SKM-1 treated with dmso at 0.1 percent for 144 hours (cell line): ENCODE results near the gene MTHFD2L.
"Not testable (repeated sequence)": the region's sequence is repeated elsewhere in the genome, so short reads cannot be mapped to it uniquely, and the experiment has no call there.

Source experiments
- DNase-seq: peaks from one replicate; lab custom pipeline; 2025; ENCODE audit not compliant: unreplicated experiment; lab: John Stamatoyannopoulos, UW

MTHFD2L gene

DNA sequence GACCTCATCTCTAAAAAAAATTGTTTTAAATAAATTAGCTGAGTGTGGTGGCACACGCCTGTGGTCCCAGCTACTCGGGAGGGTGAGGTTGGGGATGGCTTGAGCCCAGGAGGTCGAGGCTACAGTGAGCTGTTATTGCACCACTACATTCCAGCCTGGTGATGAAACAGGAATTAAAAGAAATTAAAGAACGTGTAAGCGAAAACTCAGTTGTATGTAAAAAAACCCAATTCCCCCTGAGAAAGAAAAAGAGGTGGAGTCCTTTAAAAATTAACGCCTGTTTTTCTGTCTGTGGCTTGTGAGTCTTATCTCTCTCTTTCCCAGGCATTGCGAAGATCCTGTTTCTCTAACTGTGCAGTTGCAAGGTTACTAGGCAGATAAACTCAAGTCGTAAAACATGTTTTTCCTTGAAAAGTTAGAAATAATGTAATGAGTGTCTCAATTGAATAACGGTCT is 172.4 kb downstream of the MTHFD2L start:
- DNase-seq = no peak

DNA sequence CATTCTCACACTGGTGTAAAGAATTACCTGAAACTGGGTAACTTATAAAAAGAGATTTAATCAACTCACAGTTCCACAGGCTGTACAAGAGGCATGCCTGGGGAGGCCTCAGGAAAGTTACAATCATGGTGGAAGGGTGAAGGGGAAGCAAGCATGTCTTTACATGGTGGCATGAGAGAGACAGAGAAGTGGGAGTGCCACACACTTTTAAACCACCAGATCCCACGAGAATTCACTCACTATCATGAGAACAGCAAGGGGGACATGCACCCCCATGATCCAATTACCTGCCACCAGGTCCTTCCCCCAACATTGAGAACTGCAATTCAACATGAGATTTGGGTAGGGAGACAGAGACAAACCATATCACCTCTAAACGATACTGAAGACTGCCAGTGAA is 173.3 kb downstream of the MTHFD2L start:
- no peak for DNase-seq

DNA sequence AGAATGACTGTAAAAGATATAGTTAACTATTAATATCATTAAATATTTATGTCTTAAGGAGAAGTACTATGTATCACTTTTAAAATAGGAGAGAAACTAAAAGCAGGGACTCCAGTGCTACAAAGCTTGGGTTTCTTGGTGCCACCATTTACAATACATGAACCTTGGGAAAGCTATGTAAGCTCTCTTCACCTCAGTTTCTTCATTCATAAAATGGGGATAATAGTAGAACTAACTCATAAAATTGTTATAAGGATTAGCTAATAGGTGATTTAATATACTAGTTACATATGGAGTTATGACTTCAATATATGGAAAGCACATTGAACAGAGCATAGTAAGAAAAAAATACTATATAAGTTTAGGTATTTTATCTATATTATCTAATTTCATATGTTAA is 174.0 kb downstream of the MTHFD2L start:
- DNase-seq = no peak

DNA sequence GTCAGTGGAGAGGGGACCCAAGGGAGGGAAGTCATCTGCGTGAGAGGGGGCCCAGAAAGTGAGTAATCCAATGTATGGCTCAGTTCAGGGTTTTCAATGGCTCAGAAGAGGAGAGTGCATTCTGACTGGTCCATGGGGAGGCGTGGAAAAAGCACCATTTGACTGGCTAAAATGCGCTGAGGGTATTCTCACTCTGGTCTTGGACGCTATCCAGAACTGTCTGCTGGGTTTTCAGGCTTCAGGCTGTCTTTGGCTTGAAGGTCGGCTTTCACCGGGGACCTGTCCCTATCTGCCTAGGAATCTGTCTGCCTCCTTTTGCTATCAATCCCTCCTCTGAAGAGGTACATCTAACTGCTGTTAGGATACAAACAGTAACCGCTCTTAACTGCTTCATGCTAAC is 176.7 kb downstream of the MTHFD2L start:
- DNase-seq = no peak

DNA sequence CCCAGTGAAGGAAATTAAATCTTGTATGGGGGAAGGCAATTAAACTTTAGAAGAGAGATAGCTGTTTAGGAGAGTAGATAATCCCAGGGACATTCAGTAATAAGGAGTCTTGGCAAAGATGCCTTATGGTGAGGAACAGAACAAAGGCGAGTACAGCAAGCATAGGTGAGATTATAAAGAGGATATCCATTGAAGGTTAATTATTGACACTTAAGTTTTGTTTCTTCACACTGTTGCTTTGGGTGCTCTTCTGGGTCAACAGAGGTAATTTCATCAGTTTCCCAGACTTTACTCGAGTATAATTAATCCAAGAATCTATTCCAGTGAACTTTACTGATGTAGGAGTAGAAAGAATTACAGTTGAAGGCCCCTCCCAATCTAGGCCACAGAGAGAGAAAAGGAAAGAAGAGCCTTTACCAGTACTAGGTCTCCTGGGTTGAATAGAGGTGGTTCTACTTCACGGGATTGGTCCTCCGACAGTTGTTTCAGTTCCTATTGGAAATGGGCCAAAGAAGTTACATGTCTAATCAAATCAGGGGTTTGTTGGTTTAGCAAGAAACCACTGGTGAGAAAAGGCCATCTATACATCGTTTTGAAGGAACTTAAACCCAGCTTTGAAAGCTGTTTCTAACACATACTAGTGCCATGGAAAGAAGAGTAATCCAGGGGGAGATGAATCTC is 177.6 kb downstream of the MTHFD2L start:
- DNase-seq = no peak

DNA sequence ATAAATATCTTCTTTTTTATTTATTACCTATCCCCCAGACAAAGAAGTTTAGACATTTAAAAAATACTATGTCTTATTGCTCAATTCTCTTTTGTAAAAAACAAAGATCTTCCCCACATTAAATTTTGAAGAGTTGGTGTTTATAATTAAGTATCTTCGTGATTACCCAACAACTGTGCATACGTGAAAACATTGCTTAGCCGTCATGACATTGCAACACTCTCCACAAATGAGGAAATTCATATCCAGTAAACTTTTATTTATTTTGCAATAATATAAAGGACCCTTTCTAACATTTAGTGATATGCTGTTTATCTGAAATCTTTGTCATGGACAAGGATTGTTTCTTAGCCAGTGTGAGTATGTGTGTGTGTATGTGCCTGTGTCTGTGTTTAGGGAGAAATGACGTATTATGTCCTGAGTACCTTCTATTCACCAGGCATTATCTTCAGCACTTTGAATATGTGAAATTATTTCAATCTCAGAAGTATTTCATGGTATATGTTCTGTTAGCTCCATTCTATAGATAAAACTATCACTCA is 180.9 kb downstream of the MTHFD2L start:
- peak; percentile 14 for DNase-seq

DNA sequence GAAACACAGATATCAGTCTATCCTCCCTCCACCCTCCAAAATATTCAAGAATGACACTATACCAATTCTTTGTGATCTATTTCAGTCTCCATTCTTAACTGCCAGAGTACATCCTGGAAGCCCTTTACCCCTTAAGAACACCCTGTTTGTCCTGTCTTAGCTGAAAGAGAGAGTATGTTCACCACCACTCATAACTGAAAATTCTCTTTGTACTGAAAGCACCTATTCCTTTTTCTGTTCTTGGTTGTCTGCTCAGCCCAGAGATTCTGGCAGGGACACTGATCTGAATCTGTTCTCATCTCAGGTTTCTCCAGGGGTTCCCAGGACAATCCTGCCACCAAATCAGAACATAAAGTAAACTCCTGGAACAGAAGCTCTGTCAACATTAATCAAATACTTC is 181.6 kb downstream of the MTHFD2L start:
- no peak for DNase-seq

DNA sequence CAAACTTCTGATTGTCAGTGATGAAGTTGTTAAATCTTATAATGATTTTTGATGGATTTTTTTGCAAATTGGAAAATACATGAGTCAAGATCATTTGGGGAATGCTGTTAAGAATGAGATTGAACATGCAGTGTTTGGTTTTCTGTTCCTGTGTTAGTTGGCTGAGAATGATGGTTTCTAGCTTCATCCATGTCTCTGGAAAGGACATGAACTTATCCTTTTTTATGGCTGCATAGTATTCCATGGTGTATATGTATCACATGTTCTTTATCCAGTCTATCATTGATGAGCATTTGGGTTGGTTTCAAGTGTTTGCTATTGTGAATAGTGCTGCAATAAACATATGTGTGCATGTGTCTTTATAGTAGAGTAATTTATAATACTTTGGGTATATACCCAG is 182.5 kb downstream of the MTHFD2L start:
- not testable (repeated sequence) for DNase-seq

DNA sequence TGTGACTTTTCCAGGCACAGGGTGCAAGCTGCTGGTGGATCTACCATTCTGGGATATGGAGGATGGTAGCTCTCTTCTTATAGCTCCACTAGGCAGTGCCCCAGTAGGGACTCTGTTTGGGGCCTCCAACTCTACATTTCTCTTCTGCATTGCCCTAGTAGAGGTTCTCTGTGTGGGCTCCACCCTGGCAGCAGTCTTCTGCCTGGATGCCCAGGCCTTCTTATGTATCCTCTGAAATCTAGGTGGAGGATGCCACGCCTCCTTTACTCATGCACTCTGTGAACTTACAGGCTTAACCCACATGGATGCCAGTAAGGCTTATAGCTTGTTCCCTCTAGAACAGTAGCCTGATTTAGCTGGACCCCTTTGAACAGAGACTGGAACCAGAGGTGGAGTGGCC is 186.1 kb downstream of the MTHFD2L start:
- DNase-seq = no peak
